GM19193 (cell line): Measurements from ENCODE around the gene HAPLN2.

Source experiments
- POLR2A ChIP-seq: IDR thresholded peaks from 4 replicates; pipeline ENCODE4 v1.6.1; 2011; ENCODE audit not compliant: insufficient read depth, insufficient read length; ENCODE audit errors: extremely low read depth

Gene HAPLN2

DNA sequence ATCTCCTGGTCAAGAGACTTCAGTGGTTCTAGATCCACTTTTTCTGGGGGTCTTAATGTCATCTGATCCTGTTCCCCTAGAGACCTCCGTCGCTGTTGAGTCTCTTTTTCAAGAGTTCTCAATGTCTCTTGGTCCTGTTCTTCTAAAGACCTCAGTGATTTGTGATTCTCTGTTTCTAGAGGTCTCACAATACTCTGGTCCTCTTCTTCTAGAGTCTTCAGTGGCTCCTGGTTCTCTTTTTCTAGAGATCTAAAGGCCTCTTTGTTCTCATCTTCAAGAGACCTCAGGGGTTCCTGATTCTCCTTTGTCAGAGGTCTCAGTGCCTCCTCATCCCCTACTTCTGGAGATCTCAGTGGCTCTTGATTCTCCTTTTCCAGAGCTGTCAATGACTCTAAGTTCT lies 52.6 kb downstream of the HAPLN2 start:
- TF ChIP-seq POLR2A = no peak

DNA sequence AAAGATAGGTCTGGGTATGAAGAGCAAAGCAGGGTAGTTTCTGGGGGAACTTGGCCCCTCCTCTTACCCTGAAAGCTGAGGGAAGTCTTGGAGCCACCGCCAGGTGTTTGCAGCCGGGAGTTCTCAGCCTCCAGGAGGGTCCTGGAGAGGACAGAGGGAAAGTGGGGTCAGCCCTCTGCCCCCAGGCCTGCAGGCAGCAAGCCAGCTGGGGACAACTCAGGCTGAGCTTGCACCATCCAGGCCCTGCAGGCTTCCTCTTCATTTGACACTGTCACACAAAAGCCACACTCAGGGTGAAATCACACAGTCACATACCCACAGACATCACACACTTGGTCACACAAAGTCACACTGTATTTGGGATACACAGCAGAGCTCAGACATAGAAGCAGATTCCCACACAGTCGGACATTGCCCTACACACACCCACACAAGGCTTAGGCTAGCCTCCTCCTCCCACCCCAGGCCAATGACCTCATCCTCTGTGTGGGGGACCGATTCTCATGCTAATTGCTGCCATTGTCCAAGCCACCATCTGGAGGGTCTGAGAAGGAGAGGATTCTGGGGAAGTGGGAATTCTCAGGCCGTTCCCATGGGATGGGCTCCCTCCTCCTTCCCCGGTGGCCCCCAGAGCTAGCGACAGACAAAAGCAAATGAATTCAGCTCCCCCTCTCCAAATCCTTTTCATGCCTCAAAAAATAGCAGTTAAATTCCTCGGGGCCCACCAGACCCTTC lies 54.3 kb downstream of the HAPLN2 start:
- no peak for TF ChIP-seq POLR2A
